GM19463 (cell line): ENCODE data around the gene SELENOW.
A peak's percentile ranks its signal among the peaks of the same experiment; 100 is the strongest.
"Not testable (repeated sequence)": the region's sequence is repeated elsewhere in the genome, so short reads cannot be mapped to it uniquely, and the experiment has no call there.

Source experiments
- ATAC-seq: cut with Tn5 transposase; IDR thresholded peaks from one replicate; pipeline ENCODE4 v1.9.1; 2021; ENCODE audit warnings: mild to moderate bottlenecking, moderate library complexity; ENCODE audit not compliant: unreplicated experiment

SELENOW gene

GRCh38 chr19:47778049-47778953 lies at the start of gene SELENOW:
TSS of gene SELENOW (plus strand) at chr19:47778703. CDS start at chr19:47778786, 83 bp downstream.
- ATAC-seq, result peak; percentile 78

GRCh38 chr19:47729468-47729798 lies 49.1 kb upstream of the SELENOW start:
- no peak for ATAC-seq

- ATAC-seq, result no peak
Observed at GRCh38 chr19:47729799-47730520, 48.5 kb upstream of the SELENOW start.

- ATAC-seq, result no peak
Observed at GRCh38 chr19:47730521-47730889, 48.0 kb upstream of the SELENOW start.

GRCh38 chr19:47730910-47731309 lies 47.6 kb upstream of the SELENOW start:
- no peak for ATAC-seq

- no peak for ATAC-seq
Observed at GRCh38 chr19:47735131-47735530, 43.4 kb upstream of the SELENOW start.

GRCh38 chr19:47740866-47741519 lies 37.5 kb upstream of the SELENOW start:
- ATAC-seq, result no peak

GRCh38 chr19:47741544-47742140 lies 36.9 kb upstream of the SELENOW start:
- no peak for ATAC-seq

GRCh38 chr19:47742634-47743033 lies 35.9 kb upstream of the SELENOW start:
- ATAC-seq, result no peak

GRCh38 chr19:47745010-47745901 lies 33.2 kb upstream of the SELENOW start, which contains the start of gene NOP53:
TSS of gene NOP53 (plus strand) at chr19:47745546. CDS start at chr19:47745560, 14 bp downstream.
- peak; percentile 69 for ATAC-seq

- not testable (repeated sequence) for ATAC-seq
Observed at GRCh38 chr19:47746129-47746528, 32.4 kb upstream of the SELENOW start.

GRCh38 chr19:47749326-47749725 lies 29.2 kb upstream of the SELENOW start:
- ATAC-seq, result no peak

GRCh38 chr19:47750752-47751151 lies 27.8 kb upstream of the SELENOW start:
- ATAC-seq, result no peak

- ATAC-seq, result no peak
Observed at GRCh38 chr19:47752440-47753211, 25.9 kb upstream of the SELENOW start.

GRCh38 chr19:47754206-47755064 lies 24.1 kb upstream of the SELENOW start:
- no peak for ATAC-seq

- ATAC-seq, result no peak
Observed at GRCh38 chr19:47755065-47755761, 23.3 kb upstream of the SELENOW start.

- ATAC-seq, result no peak
Observed at GRCh38 chr19:47755762-47756626, 22.5 kb upstream of the SELENOW start.
